DMS 273 (cell line): ENCODE results near the gene BMPR1B.

Experiments
- DNase-seq: peaks from one replicate; lab custom pipeline; 2025; ENCODE audit not compliant: unreplicated experiment; lab: John Stamatoyannopoulos, UW

Gene BMPR1B

DNA sequence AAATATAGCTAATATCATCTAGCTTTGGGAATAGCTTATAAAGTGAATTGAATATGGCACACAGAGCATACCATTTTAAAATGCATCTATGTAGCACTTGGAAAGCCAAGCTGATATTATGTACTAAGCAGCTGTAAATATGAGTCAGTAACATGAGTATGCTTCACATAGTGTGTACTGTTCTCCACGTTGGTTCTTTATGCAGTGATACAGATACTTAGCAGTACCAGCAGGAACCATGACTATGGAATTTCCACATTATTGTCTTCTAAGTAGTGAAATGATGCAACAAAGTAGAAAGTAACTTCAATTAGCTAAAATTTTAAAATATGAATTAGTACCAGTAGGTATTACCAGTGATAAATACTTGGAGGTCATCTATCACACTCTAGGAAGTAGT lies 320.1 kb downstream of the BMPR1B start:
- DNase-seq, result no peak

DNA sequence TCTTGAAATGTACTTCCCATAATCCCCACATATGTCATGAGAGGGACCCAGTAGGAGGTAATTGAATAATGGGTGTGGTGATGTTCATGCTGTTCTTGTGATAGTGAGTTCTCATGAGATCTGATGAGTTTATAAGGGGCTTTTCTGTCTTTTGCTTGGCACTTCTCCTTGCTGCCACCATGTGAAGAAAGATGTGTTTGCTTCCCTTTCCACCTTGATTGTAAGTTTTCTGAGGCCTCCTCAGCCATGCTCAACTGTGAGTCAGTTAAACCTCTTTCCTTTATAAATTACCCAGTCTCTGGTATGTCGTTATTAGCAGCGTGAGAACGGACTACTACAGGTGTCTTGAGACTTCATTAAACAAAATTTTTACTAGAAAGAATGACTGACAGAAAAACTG lies 323.2 kb downstream of the BMPR1B start:
- peak; percentile 3 for DNase-seq

DNA sequence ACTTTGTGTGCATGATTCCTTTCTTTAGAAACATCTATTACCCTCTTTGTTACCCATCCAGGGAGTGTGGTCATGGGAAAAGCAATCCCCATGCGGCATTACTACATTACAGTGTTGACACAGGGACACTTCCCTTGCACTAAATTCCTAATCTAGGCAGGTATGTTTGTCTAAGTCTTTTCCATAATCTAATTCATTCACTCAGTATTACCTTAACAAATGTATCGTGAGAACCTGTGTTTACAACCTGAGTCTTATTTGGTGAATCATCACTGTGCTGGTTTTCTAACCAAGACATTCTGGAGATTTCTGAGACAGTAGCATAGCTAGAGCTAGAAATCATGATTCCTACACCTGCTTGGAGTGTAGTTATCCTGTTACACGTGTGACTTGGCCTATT lies 326.8 kb downstream of the BMPR1B start:
- no peak for DNase-seq

DNA sequence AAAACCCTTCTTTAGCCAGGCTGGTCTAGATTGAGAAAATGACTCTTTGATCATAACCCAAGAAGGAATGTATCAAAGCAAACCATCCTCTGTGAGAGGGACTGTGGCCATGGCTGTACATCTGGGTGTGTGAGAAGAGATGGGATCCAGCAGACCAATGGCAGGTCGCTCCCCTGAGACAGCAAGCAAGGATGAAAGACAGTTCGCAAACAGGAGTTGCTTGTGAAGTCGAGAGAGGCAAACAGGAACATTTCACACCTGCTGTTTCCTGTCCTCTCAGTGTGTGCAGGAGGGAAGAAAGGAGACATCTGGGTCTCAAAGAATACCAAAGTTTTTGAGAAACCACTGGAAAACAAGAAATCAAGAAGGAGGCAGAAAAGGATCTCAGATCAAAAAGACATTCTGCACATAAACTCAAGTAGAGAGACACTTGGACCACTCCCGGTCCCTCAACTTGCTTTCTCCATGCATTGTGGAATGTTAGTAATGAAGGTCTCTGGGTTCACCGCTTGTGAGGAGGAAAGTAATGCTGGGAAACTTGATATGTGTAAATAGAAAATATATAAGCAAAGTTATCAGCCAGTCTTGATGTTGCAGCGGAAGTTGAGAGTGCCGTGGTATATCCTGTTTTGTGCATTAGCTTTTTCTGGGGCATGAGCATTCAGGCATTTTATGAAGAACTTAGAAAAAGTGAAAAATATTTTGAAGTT lies 327.5 kb downstream of the BMPR1B start:
- DNase-seq, result no peak

DNA sequence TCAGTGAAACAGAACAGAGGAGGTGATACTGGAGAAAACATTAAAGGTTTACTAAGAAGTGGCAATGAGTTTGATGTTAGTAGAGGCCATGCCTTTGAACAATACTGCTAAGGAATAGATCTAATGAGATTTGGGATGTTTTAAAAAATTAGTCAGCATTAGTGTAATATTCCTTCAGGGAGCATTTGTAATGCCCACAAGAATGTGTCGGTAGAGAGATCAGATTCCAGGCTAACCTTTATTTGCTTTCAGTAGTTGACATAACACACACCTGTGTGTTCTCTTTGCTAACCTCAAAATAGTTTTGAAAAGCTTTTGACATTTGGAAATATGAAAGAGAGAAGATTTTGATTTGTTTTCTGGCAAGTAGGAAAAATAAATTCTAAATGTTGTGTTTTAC lies 328.8 kb downstream of the BMPR1B start:
- DNase-seq, result no peak

DNA sequence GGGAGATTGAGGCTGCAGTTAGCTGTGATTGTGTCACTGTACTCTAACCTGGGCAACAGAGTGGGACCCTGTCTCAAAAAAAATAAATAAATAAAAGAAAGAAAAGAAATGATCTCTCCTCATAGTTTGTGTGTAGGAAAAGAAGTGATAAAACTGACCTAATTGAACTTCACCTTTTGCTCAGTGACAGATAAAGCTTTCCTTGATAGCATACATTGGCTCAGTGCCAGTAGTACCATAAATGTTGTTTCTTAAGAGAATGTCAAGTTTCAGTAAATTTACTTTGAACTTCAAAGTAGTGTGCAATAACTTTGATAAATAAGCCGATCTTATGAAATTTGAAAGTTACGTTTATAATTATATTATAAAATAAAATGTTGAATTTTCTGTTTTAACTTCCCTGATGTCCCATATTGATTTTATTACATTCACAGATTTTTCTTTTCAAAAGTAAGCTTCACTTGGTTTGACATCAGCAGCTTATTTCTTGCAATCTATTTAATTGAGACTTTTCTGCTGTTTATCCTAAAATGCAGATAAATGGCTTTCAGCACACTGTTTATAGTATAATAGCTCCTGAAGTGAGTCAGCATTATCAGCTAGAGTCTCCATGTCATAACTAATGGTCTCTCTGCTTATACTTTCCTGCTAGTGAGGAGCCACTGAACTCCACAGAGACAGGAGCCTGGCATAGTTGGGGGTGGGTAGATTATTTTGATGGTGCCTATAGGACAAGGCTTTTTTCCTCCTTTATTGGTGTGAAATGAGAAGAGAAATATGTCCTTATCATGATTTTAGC lies 330.1 kb downstream of the BMPR1B start:
- DNase-seq, result peak; percentile 38

DNA sequence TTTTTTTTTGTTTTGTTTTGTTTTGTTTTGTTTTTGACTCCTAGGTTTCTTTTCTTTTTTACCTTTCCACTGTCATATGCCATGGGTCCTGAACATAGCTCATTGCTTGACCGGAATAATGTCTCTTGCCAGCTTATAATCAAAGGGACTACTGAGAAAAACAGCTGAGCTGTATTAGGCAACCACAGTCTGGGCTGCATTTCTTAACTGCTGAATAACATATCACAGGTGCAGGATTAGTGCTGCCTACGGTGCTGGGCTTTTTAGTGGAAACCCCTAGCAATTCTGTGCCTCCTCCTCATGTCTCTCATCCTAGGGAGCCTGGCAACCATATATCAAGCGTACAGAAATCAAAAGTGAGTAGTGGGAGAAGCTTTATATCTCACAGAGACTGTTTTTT lies 333.5 kb downstream of the BMPR1B start:
- peak; percentile 78 for DNase-seq

DNA sequence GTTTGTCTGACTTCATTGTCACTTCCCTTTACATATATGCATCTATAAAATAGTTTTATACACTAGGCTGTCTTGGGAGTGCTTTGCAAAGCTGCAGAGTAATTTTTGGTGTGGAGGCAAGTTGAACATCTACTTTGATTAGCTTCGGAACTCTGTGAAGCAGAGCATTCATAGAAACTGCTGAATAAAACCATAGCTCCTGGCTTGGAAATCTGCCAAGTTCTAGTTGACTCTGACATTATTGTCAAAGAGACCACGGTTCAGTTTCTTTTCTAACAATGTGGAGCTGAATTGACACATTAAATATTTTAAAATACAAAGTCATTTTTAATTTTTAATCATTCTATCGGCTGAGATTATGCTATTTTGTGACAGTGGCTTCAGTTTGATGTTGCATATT lies 335.0 kb downstream of the BMPR1B start:
- DNase-seq, result peak; percentile 84

DNA sequence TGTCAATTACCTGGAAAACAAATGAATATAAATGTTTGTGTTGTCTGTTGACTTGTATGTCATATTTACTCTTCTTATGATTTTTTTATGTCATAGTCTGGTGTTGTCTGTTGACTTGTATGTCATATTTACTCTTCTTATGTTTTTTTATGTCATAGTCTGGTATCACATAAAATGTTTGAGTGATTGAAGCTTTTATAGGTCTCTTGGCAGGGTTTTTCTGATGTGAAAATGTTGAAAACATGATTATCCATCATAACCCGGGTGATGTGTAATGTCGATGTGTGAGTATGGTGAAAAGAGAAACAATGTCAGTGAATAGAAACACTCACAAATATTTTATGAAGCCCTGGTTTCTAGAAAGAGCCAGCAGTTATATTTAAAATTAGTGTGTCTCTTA lies 335.7 kb downstream of the BMPR1B start:
- DNase-seq, result no peak

DNA sequence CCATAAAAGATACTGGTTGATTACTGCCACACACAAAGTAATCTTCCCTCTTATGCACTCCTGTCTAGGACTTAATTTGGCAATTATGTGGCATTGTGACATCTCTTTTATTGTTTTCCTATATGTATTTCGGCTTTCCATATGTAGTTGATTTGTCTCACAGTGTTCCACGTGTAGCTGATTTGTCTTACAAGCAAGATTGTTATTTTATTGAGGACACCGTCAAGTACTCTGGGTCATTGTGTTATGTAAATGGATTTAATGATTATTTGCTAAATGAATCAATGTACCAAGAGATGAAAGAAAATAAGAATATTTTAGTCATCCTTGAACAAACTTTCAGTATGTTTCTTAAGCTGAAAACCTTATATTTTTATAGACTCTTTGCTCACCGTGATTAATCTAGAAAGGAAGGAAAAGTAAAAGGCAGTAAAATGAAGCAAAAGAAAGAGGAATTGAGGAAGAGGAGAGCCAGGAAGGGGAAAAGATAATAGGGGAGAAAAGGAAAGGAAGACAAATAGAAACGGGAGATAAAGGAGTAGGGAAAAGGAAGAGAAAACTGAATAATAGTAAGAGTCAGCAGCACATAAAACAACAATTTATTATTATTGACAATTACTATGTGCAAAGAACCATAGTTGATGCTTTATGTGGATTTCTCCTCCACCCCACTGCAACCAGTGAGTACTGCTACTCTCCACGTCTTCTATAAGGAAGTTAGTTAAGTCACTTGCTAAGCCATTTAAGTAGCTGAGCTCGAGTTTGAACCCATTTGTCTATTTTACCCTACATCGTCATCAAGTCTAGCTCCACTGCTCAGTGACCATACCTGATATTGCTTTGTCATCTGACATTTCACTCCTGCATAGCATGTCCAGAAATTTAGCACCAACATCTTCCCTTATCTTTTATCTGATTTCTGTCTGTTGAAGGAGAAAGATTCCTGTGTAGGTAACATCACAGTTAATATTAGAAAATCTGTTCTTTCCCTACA lies 336.5 kb downstream of the BMPR1B start:
- DNase-seq, result peak; percentile 11

DNA sequence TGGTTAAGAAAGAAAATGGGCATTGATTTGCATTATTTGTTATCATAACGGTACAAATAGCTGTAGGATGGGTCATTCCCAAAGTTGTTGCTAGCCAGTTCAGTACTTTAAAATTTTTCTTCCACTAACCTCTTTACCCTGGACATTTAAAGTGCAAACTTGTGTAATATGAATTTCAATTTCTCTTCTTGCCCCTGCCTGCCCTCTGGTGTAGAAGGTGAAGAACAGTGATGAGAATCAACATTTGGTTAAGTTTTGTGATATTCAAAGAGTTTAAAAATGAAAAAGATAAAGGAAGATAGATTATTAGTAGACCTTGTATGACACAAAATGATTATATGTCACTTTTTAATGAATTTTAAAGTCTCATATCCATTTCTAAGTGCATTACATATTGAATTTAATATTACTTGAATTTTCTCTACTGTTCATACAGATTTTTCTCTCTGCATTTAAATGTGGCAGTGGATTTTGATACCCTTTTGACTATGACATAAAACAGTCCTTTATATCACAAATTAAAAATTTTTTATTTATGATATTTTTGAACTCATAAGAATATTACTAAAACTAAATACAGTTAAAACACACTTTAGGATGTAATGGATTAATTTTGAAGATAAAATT lies 337.7 kb downstream of the BMPR1B start:
- peak; percentile 73 for DNase-seq

DNA sequence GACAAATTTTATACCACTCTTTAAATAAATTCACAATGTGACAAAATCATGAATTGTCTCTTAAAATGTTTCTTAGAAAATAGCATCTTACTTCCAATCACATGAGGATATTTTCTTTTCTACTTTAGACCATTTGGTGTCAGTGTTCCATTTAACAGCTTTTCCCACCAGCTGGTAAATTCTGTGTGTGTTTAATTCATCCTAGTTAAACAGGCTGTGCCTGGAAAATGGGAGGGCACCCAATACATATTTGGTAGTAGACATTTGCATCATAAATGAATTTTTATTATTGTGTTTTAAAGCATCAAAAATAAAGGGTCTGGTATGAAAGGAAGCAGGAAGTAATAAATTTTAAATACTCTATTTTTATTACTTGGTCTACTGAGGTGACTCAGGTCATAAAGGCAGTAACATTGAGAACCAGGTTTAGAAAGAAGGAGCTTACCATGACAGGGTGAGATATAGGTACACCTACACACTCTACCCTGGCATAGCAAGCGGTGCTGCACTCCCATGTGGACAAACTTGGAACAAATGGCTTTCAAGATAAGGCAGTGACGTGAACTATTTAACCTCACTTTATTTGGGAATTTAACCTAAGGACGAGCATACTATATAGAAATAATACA lies 344.5 kb downstream of the BMPR1B start:
- DNase-seq, result peak; percentile 8

DNA sequence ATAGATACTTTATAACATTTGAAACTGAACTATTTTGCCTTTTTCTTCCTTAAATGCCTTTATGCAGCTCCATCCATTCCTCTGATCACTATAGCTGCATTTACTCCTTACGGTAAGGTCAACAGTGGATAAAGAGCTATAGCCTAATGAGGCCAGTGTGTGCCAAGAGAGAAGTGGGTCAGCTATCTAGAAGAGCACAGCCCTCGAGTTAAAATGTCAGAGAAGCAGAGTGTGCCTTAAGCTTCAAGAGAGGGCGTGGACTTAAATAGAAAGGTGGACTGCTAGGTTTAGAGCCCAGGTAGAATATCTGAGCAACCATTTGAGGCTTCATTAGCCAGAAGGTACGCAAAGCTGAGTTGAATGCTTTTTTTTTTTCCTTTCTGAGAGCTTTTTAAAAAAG lies 347.4 kb downstream of the BMPR1B start:
- no peak for DNase-seq

DNA sequence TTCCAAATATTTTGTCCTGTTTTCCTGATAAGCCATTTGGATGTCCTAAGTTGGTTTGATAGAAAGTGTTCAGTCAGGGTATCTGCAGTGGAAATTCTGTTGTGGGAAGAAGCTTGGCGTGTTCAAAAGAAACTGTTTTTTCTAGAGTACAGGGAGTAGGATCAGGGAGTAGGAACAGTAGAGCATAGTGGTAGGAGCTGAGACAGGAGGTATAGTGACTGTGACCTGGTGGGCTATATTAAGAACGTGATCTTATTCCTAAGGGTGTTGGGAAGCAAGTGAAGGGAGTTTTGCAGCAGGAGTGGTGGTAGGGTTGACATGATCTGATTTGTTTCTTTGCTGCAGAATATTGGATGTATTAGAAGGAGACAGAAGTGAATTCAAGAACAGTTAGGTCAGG lies 348.2 kb downstream of the BMPR1B start:
- DNase-seq, result no peak

DNA sequence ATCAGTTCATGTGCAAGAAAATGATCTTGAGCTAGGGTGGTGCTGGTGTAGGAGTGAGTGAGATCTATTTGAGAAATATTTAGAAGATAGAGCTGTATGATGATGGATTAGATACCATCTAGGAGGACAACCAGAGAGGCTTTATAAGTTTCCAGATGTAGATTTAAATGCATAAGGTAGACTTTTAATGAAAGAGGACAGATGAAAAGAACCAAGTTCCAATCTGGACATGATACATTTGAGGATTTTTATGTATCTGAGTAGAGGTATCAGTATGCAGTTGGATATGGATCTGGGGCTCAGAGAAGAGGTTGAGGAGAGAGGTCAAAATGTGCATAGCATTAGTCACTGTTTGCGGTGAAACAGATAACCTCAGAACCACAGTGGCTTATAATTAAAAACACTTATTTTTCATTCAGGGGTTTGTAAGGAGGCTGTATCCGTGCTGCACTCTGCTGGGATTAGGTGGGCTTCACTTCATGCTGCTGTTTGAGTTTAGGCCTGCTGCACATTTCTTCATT lies 348.7 kb downstream of the BMPR1B start:
- no peak for DNase-seq

DNA sequence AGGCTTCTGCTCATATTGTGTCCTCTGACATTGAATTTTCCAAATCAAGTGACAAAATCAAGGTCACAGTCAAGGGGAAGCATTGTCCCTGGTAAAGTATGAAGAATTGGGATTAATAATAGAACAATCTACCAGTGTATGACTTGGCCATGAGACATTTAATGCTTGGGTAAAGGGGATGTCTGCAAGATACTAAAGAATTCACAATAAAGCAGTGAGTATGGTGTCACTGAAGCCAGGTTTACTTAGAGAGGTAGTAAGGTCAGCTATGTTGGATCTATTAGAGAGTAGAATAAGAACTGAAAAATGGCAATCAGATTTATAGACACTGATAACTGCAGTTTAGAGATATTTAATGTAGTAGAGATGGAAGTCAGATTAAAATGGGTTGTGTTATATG lies 349.2 kb downstream of the BMPR1B start:
- DNase-seq, result no peak

DNA sequence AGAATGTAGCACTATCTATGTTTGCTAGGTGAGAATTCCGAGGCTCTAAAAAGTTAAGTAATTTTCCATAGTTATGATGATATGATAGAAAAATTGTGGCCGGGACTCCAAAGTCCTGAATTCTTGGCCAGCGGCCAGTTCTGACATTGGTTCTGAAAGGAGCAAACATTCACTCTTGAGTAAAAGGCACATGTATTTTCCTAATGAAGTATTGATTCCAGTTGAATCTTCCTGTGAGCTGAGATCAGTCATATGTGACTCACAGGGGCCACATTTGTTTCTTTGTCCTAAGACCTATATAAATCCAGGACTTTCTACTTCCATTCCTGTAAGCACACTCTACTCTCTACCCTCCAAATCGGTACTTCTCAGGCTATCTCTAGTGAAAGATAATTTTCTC lies 349.9 kb downstream of the BMPR1B start:
- no peak for DNase-seq

DNA sequence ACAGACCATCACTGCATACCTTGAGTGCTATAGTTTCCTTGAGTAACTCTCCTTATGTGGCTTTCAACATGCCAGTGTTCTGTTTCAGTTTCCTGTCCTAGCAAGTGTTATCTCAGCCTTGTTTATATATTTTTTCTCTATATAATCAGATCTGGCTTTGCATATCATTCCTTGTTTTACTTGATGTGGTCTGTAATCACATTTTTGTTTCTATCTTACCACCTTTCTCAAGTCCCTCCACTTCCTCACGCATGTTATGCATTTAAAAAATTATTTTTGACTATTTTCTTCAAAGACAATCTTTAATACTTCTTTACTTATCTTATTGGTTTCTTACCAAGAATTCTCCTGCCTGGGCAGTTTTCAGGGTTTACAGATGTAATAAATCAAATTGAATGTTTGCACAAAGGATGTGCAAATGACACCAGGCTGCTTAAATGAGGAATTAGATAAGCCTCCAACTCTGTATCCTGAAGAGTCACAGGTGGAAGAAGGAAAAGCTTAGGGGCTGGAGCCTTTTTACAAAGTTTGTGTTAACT lies 351.2 kb downstream of the BMPR1B start:
- no peak for DNase-seq

DNA sequence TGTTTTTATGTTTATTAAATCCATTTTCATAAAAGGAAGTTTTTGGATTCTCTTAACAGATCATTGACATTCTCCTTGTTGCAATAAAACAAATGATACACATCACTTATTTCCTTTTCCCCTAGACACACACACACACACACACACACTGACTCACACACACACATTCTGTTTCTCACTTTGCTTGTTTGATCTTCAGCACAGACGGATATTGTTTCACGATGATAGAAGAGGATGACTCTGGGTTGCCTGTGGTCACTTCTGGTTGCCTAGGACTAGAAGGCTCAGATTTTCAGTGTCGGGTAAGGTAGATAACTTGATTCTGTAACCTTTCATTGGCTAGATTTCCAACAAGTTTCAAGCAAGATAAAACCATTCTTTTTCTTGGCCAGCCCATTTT lies 356.8 kb downstream of the BMPR1B start:
- DNase-seq, result no peak

DNA sequence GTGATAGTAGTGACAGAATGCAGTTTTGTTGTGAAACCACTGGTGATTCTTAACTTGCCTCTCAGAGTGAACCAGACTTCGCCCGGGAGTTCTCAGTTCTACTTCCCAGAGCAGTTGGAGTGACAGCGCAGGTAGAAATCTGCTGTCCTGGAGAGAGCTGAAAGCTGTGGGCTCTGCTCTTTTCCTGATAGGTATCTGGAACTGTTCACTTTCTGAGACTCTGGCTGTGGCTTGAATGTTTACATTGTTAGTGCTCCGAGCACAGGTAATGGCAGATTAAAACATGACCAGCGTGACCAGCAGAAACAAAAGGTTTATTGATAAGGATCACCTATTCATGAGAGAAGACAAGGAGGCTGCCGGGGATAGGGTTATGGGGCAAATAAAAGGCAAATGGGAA lies 360.7 kb downstream of the BMPR1B start:
- no peak for DNase-seq
